Measurements from ENCODE around the gene CEP72.

Gene CEP72

GRCh38 chr5:634191-634590 is 22.1 kb downstream of the CEP72 start:
- DNase-seq (ENCODE audit: insufficient read length, low spot score), result no peak
- FAIRE-seq, result no peak
- no peak for TF ChIP-seq CTCF (IDR thresholded peaks at IDR 0.05; ENCODE audit: insufficient read depth, missing control alignments)

GRCh38 chr5:635306-636055 is 23.3 kb downstream of the CEP72 start:
- TF ChIP-seq CTCF (IDR thresholded peaks at IDR 0.05; ENCODE audit: insufficient read depth, missing control alignments), result no peak
- FAIRE-seq (no peak), DNase-seq (ENCODE audit: insufficient read length, low spot score) (no peak)

GRCh38 chr5:636951-637350 is 24.8 kb downstream of the CEP72 start:
- FAIRE-seq (no peak), DNase-seq (ENCODE audit: insufficient read length, low spot score) (no peak)
- no peak for TF ChIP-seq CTCF (IDR thresholded peaks at IDR 0.05; ENCODE audit: insufficient read depth, missing control alignments)

GRCh38 chr5:637581-638450 is 25.7 kb downstream of the CEP72 start:
- DNase-seq (ENCODE audit: insufficient read length, low spot score) (no peak), FAIRE-seq (no peak)
- TF ChIP-seq CTCF (IDR thresholded peaks at IDR 0.05; ENCODE audit: insufficient read depth, missing control alignments), result no peak

GRCh38 chr5:638501-639252 is 26.5 kb downstream of the CEP72 start:
- TF ChIP-seq CTCF (IDR thresholded peaks at IDR 0.05; ENCODE audit: insufficient read depth, missing control alignments), result no peak
- no peak for DNase-seq (ENCODE audit: insufficient read length, low spot score)
- no peak for FAIRE-seq

GRCh38 chr5:639253-639530 is 27.1 kb downstream of the CEP72 start:
- DNase-seq (ENCODE audit: insufficient read length, low spot score) (no peak), FAIRE-seq (no peak)
- TF ChIP-seq CTCF (IDR thresholded peaks at IDR 0.05; ENCODE audit: insufficient read depth, missing control alignments), result no peak

All from D721Med (cell line).